ENCODE data around the gene SCFD2.

DNA sequence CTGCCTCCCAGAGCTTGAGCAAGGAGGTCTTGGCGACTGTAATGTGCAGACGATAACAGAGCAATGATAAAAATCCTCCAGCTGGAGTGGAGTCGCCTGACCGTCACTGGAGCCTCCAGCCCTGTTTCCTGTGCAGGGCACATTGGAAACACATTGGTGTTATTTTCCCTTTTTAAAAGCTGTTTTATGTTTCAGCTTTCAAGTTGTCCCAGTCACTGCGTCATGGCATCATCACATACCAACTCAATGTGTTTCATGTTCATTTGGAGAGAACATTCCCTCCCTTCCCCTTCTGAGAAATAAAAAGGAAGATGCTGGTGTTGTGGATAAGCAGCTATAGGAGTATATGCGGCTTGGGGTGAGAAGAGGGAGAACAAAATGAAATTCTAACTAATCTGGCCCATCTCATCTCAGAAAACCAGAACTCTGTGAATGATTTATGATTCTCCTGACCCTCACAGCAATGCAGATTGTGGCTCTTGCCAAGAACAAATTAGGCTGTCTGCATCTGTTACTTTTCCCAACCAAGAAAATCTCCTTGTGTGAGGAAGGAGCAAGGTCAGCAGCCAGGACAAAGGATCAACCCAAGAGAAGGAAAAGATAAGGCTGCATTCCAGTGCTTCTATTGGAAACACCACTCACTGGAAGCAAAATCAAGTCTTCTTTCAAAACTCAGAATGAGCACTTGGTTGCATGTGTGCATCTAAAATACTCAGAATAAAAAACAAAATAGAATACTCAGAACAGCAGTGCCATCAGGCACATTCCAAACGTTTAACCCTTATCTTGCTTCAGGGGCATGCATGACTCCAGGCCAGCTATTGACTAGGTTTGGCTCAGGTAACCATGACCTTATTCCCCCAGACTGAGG, 369.4 kb downstream of the SCFD2 start:
- TF ChIP-seq, protein P1, sequence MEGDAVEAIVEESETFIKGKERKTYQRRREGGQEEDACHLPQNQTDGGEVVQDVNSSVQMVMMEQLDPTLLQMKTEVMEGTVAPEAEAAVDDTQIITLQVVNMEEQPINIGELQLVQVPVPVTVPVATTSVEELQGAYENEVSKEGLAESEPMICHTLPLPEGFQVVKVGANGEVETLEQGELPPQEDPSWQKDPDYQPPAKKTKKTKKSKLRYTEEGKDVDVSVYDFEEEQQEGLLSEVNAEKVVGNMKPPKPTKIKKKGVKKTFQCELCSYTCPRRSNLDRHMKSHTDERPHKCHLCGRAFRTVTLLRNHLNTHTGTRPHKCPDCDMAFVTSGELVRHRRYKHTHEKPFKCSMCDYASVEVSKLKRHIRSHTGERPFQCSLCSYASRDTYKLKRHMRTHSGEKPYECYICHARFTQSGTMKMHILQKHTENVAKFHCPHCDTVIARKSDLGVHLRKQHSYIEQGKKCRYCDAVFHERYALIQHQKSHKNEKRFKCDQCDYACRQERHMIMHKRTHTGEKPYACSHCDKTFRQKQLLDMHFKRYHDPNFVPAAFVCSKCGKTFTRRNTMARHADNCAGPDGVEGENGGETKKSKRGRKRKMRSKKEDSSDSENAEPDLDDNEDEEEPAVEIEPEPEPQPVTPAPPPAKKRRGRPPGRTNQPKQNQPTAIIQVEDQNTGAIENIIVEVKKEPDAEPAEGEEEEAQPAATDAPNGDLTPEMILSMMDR (IDR thresholded peaks at IDR 0.05): no peak
- TF ChIP-seq POLR2A (IDR thresholded peaks at IDR 0.05): no peak
